HG03469 (cell line): ENCODE results near the gene KRT35.
"Not testable (repeated sequence)": the region's sequence is repeated elsewhere in the genome, so short reads cannot be mapped to it uniquely, and the experiment has no call there.

ENCODE experiments used
- ATAC-seq: cut with Tn5 transposase; IDR thresholded peaks from one replicate; pipeline ENCODE4 v1.9.1; 2021; ENCODE audit warnings: mild to moderate bottlenecking, moderate library complexity, moderate number of reproducible peaks; ENCODE audit not compliant: unreplicated experiment

The KRT35 gene

DNA sequence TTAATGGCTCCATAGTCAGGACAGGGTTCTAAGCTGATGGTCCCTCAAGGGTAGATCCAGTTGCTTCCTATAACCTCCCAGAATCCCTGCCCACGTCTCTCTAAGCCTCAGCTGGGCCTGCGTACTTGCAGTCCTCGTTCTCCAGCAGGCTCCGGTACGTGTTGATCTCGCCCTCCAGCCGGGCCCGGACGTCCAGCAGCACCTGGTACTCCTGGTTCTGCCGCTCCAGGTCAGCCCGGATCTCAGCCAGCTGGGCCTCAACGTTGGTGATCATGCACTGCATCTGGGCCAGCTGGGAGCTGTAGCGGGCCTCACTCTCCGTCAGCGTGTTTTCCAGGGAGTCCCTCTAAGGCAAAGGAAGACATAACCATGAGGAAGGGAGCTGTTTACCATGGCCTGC, 18.2 kb downstream of the KRT35 start:
- no peak for ATAC-seq

DNA sequence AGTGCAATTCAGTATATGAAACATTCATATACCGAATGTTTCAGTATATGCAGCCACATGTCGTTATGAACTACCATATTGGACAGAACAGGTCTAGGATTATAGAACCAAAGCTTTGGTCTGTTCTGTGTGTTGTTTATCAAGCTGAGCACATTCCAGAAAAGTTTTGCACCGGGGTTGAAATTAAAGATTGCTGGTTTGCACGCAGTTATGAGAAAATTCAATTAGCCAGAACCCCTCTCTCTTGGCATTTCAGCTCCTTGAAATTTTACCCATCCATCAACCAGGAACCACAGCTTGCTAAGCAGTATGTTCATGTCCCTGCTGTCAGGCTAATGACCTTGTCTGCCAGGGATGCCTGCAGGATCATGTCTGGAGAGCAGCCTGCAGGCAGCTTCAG, 23.3 kb downstream of the KRT35 start:
- no peak for ATAC-seq

DNA sequence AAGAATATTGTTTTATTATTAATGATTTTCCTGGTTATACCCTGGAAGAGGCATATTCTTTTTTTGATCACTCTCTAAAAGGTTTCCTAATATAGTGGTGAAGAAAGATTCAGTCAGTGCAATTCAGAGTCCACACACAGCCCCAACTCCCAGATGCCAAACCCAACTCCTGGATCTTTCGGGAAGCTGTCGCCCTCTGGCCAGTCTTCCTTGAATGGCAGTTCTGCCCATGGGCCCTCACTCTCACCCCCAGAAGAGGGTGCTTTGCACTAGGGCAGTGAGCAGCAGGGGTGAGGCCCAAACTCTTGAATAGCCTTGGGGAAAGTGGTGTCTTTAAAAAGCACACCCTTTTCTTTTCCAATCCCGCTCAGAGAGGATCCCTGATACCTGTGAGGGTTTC, 24.7 kb downstream of the KRT35 start:
- no peak for ATAC-seq

DNA sequence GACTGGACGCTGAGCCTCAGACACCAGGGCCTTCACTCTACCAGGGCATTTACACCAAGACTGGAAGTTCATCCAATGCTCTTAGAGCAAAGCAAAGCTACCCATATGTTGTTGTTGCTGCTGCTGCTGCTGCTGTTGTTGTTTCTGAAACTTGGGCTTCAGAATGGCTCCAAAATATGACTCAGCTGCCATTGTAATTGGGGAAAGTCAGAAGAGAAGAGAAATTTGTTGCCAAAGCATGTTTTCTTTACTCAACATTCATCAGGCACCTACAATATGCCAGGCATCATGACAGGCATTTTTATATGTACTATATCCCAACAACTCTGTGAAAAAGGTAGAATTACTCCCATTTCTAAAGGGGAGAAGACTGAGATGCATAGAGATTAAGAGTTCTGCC, 25.7 kb downstream of the KRT35 start:
- no peak for ATAC-seq

DNA sequence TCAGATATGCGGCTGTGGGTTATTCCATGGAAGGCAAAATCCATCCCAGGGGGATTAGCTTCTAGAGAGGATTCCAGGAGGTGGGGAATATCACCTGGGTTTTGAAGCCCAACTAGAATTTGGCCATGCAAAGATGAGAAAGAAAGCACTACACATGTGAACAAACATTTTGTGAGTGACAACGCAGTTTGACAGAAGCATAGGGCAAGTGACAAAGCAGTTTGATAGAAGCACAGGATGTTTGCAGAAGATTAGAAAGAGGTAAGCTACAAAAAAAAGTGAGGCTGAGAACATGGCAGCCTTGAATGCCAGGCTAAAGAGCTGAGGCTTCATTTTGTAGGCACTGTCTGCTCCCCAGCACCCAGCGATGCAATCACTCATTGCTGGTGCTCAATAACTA, 27.9 kb downstream of the KRT35 start:
- no peak for ATAC-seq

DNA sequence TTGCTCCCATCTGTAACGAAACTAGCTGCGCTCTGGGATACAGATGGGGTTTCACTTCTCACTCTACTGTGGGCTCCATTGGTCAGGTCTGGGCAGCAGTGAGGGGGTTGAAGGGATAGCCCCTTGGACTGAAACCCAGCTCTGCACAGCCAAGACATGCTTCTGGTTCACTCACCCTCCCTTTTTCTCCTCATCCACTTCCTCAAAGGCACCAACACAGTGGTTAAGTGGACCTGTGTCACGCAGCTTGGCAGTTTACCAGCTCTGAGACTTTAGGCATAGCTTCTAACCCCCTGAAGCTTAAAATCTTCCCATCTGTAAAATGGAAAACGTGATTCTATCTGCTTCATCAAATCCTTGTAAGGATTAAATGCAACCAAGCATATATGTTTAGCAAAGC, 28.7 kb downstream of the KRT35 start:
- ATAC-seq, result no peak

DNA sequence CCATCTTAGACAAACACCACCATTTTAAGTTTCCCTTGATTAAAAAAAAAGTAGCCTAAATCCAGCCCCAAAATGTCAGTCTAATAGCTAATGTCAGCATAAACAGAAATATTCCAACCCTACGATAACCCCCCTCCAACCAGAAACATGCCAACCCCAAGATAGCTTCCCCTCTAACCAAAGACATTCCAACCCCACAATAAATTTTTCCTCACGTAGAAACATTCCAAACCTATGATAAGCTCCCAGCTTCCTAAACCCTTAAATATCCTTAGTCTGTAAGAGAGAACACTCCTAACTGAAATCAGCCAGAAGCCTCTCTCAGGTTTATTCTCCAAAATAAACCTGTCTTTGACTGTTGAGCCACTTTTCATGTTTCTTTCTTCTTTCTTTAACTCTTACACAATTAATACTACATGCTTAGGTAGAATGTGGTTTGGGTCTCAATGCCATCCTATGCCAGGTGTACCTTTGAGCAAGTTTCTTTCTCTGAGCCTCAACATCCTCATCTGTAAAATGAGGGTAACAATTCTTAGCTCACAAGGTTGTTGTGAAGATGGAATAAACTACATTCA, 29.7 kb downstream of the KRT35 start:
- no peak for ATAC-seq

DNA sequence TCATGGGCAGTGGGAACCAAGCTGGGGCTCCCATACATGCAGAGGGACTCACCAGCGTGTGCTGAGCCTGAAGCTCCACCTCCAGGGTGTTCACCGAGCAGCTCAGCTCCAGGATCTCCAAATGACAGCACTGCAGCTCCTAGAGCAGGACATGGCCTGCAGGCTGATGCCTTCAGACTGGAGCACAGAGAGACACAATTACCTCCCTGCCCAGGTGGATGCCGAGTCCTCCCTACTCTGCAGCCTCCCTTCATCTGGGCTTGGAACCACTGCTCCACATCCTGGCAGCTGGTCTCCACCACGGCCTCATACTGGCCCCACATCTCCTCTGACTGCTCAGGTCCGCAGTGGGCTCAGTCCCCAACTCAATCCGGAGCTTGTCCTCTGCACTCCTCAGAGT, 31.9 kb downstream of the KRT35 start:
- ATAC-seq, result no peak

DNA sequence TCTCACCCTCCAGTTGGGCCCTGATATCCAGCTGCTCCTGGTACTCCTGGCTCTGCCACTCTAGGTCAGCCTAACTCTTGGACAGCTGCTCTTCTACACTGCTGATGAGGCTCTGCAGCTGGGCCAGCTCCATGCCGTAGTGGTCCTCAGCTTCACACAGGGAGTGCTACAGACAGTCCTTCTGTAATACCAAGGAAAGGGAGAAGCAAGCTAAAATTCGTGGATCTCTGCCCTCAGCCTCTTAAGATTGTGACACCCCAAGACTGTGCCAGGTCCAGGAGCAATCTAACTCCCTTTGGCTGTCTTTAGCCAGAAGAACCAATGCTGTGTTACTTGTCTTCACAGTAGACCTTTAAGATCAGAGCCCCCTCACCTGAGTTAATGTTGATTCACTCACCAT, 32.4 kb downstream of the KRT35 start:
- no peak for ATAC-seq

DNA sequence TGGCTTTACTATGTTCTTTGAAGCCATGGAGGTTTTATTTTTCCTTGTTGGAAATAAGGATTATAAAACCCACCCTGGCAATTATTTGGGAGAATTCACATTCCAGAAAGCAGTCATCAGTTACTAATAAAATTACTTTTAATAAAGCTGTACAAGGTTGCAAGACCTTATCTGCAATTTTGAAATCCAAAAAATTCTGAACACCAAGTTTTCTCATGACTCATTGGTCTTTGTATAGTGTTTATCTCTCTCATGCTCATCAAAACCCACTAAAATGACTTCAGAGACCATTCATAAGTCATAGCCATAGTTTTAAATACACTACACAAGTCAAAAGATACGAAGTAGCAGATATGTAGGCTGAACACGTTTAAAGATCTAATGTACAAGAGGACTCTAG, 34.1 kb downstream of the KRT35 start:
- ATAC-seq, result no peak

DNA sequence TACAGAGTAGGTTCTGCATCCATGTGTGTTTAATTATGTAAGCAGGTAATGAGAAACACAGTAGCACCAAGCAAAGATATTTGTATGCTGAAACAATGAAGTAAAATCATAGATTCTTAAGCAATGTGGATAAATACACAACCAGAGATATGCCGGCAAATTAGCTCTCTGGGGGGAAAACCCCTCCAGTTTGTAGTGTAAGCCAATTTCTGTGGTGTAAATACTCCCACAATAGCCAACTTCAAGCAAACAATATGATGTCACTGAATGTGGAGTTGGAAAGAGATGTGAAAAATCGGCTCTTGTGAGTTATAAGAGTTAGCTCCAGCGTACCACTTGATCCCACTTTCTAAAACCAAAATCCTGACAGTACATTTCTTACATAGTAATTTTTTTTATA, 36.3 kb downstream of the KRT35 start:
- ATAC-seq, result no peak

DNA sequence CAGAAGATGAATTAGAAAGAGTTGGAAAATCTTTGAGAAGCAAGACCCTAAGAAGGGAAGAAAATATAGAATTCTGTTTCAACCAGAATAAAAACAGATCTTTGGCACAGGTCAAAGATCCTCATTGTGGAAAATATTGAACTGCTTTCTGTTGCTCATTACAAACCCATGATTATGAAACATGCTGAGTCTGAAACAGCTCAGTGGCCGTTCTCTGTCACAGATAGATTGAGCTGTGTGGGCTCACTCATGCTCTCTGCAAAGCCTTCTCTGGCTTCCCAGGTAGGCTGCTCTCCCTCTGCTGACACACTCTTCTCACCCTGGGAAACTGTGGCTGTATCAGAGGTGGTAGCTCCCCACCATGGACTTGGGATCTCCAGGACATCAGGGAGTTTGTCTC, 36.8 kb downstream of the KRT35 start:
- no peak for ATAC-seq

DNA sequence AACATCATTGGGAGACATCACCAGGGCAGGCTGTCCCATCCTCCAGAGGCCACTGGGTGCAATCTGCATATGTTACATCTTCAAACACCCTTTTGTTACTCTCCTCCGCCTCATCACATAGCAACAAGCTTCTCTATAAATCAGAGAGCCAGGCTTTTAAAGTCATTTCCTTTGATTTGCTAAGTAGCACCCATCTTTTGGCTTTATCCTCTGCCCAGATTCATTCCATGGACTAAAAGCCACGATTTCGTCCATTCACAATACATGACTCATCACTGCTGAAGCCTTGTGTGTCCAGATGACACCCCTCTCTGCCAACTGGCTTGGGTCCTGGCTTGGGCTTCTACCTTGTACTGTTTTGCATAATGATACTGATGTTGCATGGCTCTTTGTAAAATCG, 38.2 kb downstream of the KRT35 start:
- ATAC-seq, result no peak

DNA sequence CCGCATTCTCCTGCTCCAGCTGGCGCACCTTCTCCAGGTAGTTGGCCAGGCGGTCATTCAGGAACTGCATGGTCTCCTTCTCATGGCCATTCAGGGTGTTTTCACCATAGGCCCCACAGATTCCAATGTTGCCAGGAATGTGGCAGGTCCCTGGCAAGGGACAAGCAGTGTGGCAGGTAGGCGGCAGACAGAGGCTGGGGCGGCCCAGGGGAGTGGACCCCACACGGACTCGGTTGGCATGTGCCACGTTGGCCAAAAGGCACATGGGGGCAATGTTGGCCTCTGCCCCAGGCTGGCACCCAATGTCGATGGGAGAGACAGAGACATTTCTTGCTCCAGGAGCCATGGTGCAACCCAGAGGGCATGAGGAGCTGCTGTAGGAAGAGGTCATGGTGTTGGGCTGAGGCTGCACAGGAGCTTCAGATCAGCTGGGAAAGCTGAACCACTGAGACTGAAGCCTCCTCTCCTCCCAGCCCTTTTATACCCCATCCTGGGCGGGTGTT, 40.4 kb downstream of the KRT35 start, which contains the start of gene KRT38:
Gene KRT38, minus strand, starts transcription at position 453 of the 503 bp plus-strand sequence. Its CDS starts 62 bp downstream, at position 391.
- ATAC-seq, result no peak

DNA sequence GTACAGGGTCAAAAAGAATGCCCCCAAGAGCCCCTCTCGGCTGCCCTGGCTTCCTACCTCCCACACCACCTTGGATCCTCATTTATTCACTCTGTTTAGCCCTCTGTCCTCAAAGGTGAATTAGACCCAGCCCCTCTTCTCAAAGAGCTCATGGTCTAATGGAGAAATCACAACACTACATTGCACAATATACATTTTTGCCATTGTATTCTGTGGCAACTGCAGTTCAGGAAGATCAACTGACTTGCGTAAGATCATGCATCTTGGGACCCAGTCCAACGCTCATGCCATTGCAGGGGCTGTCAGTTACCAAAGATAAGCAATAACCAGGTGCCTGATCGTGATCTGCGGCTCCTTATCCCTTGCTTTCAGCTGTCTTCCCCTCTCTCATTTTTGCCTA, 41.6 kb downstream of the KRT35 start:
- ATAC-seq, result no peak

DNA sequence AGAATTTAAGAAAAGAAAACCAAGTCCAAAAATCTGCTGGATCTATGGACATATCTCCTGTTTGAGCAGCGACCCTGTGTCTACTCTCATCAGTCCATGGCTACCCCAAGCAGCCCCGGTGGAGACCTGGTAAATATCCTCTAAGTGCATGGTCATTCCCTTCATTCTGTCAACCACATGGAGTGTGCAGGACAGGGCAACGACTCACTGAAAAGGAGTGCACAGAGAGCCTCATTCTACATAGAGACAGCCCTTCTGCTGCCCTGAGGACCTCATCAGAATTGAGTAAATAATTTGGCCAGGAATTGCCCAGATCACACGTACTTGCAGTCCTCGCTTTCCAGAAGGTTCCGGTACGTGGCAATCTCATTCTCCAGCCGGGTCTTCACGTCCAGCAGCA, 43.2 kb downstream of the KRT35 start:
- no peak for ATAC-seq

DNA sequence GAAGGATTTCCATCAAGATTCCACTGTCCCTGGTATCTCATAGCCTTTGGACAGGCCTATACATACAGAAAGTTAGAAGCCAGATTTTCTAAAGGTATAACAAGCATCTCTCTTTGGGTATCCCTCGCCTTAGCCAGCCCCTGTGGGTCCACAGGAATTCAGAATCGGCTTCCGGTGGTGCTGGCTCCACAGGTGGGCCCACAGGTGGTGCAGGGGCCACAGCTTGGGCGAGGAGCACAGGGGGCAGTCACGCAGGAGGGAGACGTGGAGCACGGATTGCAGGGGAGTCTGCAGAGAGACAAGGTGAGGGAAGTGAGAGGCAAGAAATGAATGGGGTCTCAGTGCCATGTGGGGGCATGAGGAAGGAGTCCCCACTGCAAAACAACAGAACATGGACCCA, 43.7 kb downstream of the KRT35 start:
- ATAC-seq, result no peak

DNA sequence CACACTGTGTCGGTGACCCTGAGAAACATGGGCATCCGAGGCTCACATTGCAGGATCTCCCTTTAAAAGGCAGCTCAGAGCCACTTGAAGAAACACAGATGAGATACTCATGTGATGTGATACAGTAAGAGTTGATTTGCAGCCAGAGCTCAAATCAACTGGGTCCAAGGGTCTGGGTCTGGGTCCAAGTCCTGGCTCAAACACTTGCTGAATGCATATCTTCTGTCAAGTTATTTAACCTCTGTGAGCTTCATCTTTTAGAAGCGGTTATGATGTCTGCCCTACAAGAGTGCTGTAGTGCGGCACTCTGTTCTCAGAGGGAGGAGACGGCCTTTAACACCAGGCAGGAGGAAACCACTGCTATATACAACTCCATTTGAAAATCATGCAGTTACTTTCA, 46.5 kb downstream of the KRT35 start:
- no peak for ATAC-seq

DNA sequence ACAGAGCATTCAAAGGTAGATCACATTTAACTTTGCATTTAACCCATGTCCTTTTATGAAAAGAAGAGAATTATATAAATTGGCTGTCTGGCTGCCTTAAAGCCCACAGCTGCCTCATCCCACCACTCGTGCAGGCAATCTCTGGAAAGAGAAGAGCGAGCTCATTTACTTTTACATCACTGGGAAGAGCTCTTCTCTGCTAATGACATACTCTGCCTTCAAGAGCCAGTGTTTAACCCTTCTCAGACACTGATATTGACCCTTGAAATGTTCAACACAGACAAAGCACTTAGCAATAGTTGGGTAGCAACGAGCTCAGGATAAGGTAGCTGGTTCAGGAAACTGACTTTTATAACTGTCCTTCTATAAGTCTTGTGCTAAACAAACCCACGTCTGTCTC, 46.9 kb downstream of the KRT35 start:
- ATAC-seq, result no peak

DNA sequence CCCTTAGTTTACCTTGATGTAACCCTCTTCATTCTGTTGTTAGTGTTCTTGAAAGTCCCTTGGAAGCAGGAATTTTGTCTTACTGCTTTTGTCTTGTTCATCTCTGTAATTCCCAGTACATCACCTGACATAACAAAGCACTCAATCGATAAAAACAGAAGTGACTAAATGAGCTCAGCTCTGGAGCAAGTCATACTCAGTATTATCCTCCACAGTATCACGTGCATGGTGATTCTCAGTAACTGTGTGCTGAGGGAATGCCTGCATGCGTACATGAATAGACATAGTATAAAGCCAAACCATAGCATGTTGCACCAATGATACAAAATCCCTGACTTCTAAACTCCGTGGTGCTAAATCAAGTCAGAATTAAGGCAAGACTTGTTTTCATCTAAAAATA, 47.4 kb downstream of the KRT35 start:
- no peak for ATAC-seq

DNA sequence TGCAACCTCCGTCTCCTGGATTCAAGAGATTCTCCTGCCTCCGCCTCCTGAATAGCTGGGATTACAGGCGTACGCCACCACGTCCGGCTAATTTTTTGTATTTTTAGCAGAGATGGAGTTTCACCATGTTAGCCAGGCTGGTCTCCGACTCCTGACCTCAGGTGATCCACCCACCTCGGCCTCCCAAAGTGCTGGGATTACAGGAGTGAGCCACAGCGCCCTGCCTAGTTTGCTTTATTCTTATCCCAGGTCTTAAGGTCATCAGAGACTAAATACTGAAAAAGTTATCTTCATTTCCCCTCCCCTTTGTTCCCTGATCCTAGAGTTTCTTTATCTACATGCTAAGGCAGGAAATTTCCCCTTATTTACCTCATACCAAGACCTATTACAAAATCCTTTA, 50.6 kb downstream of the KRT35 start:
- ATAC-seq, result not testable (repeated sequence)

DNA sequence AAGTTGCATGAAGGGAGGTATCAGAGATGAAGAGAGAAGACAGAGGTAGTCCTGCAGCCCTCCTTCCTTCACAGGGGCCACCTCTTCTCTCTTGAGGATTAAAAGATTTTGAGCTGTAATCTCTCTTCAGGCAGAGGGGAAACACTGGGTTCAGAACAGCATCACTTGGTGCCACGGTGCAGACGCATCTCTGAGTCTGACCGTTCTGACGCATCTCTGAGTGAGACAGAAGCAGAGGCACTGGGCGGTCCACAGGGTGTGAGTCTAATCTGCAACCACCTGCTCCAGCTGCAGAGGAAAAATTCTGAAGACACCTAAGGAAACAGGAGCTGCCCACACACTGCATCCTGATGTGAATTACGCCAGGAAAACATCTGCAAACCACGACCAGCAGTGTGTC, 51.3 kb downstream of the KRT35 start:
- no peak for ATAC-seq

DNA sequence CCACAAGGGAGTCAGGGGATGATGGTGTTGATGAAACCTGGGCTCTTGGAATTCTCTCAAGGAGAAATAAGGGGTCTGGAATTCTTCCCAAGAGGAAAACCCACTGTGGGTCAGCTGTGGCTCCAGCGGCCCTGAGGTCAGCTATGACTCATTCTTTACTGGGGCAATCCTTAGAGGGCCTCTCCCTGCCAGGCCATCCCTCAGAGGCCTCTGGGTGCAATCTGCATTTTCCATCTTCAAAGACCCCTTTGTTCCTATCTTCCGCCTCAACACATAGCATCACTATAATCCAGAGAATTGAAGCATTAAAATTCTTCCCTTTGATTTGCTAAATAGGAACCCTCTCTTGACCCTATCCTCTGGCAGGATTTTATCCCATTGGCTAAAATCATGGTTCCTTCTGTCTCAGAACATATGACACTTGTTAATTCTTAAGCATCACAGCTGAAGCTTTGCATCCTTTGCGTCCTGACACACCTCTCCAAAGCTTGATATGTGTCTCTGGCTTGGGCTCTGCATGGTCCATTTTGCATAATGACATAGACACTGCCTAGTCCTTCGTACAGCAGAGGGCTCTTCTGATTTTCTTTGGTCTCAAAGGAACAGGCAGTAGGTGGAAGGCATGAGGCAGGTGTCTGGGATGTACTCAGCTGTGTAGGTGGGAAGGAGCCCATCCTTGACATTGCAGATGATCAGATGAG, 52.2 kb downstream of the KRT35 start:
- ATAC-seq, result no peak
